Gastrocnemius medialis (tissue), 4 donors: ENCODE results near the gene SPSB2. TPM values are rescaled to one million over a fixed set of nuclear protein-coding genes. Genes with fewer than 3 reads are reported as not detected.
"Not testable (repeated sequence)": the region's sequence is repeated elsewhere in the genome, so short reads cannot be mapped to it uniquely, and the experiment has no call there.

Experiments used
- ATAC-seq, 2 donors: fragments of 150-250 bp; one replicate each; pipeline ENCODE4 v1.9.1; 2016
- DNase-seq, 2 donors: peaks; one replicate each; pipeline ENCODE4 v3.0.0-alpha.2; 2019
- H3K27ac ChIP-seq, 4 donors: fragments of 200-600 bp; sonication (generic); 1 replicate in 1 of 4; 2 replicates in 3 of 4; pipeline ENCODE4 v1.5.1; 2016 to 2018; ENCODE audit warnings: mild to moderate bottlenecking in 2 of 4, moderate library complexity in 1 of 4
- H3K27me3 ChIP-seq, 3 donors: fragments of 200-600 bp; sonication (generic) in 2 of 3; 1 replicate in 1 of 3; 2 replicates in 2 of 3; pipeline versions ENCODE4 v1.5.1 to v1.6.0; 2016 to 2019; ENCODE audit warnings: mild to moderate bottlenecking in 1 of 3, moderate library complexity in 1 of 3
- H3K36me3 ChIP-seq, 2 donors: fragments of 200-600 bp; sonication (generic) in 1 of 2; one replicate each; pipeline ENCODE4 v1.5.1; 2017 to 2018
- H3K4me1 ChIP-seq, 2 donors: fragments of 200-600 bp; sonication (generic) in 1 of 2; one replicate each; pipeline ENCODE4 v1.5.1; 2016 to 2017; ENCODE audit warnings: mild to moderate bottlenecking in 2 of 2
- H3K4me3 ChIP-seq, 4 donors: fragments of 200-600 bp; sonication (generic) in 3 of 4; 1 replicate in 1 of 4; 2 replicates in 3 of 4; pipeline ENCODE4 v1.5.1; 2016 to 2019; ENCODE audit warnings: mild to moderate bottlenecking in 2 of 4
- H3K9me3 ChIP-seq, 3 donors: fragments of 200-600 bp; sonication (generic) in 2 of 3; 1 replicate in 1 of 3; 2 replicates in 2 of 3; pipeline ENCODE4 v1.5.1; 2016 to 2019
- CTCF ChIP-seq, 5 experiments: fragments of 450-650 bp in 3 of 5; fragments of 200-600 bp in 2 of 5; sonication (generic) in 2 of 5; IDR thresholded peaks in 4 of 5; conservative IDR thresholded peaks in 1 of 5; 1 replicate in 4 of 5; 2 replicates in 1 of 5; pipeline ENCODE4 v1.5.1; 2016 to 2019; ENCODE audit warnings: antibody characterized with exemption in 5 of 5, mild to moderate bottlenecking in 3 of 5, moderate library complexity in 3 of 5
- POLR2A ChIP-seq, 2 donors: fragments of 450-650 bp; IDR thresholded peaks; one replicate each; pipeline ENCODE4 v1.6.1; 2017; ENCODE audit warnings: antibody characterized with exemption in 2 of 2, mild to moderate bottlenecking in 2 of 2, moderate library complexity in 2 of 2
- in situ Hi-C, 4 donors: fragments of 200-750 bp; cut with MboI; loops; one replicate each; pipeline versions ENCODE4 v1.15.0 to v1.8.0; 2017; ENCODE audit warnings: low sequenced_read_pairs in 4 of 4
- intact Hi-C: fragments of 100-400 bp; cut with DNase I; formaldehyde crosslinking; loops from one replicate; pipeline ENCODE4 v1.15.1; 2023; ENCODE audit warnings: low total_unique reads
- total RNA-seq, 4 donors: library from RNA; depleted of rRNA; stranded (reverse); fragments of >200 nt; gene quantifications; one replicate each; pipeline versions ENCODE4 v1.1.0 to v1.2.3, GENCODE V29; 2016

The SPSB2 gene
- total RNA-seq, 4 donors from 2014 or later, result 4.6 to 10.0 (median 5.0) TPM

GRCh38 chr12:6872073-6873048, 742 bp downstream of the SPSB2 start:
- Histone ChIP-seq H3K27me3 (no peaks in the 10 kb centered on the region), H3K4me3 (peak overlapping the region; percentile 84 to 96 (median 90)), H3K27ac (peak overlapping the region; percentile 82 to 100 (median 90)), H3K9me3 (no peaks in the 10 kb centered on the region), H3K36me3 (peaks cover 0 to 27% of the 10 kb centered on the region in 2 donors), H3K4me1 (peaks cover 31 to 32% of the 10 kb centered on the region in 2 donors)
- in situ Hi-C loops, result no loop called here
- intact Hi-C loops, result loop anchor here (1.0 to 5.0 kb wide), 4 partner anchors 19 to 316 kb away; partner anchors contain the start of genes LRRC23 and PEX5
- peak; percentile 64 to 76 for DNase-seq
- peak; percentile 55 to 56 for ATAC-seq
- peak; percentile 79 to 99 (median 91) for TF ChIP-seq CTCF (IDR thresholded peaks at IDR 0.05 in 4 of 5, conservative IDR thresholded peaks at IDR 0.05 in 1 of 5)
- TF ChIP-seq POLR2A (IDR thresholded peaks at IDR 0.05), result no peak

DNA sequence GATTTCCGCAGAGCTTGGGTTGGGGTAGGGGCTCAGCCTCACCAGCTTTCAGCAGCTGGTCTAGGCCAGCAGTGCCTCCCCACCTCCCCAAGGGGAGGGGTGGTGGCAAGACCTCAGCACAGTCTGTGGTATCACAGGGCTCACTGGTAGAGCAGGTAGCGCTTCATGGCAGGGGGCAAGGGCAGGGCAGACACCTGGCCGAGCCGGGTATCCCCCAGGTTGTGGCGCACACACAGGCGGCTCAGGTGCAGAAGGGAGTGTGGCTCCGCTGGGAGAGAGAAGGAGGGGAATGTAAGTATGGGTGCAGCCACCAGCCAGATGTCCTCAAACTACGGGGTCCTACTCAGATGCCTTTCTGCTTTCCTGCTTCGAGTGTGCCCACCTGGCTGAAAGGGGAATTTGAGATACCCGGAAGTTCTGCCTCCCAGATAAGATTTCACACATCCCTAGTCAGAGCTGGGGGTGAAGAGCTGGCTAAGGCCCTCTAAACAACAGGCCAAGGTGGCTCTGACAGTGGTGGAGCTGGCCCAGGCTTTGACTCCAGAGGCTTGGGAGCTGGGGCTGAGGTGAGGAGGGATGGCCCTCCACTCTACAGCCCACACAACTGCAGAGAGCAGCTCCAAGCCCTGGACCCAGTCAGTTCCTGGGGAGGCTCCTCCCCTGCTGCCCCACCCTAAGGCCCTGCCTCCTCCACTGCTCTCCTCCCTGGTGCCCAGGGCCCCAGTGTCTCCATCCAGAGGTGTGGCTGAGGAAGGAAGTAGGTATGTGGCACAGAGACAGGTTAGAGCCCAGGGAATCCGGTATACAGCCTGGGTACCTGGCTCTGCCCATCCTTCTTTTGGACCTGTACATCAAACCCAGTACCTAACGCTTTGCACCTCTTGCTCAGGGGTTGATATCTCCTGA, 1.8 kb downstream of the SPSB2 start:
- intact Hi-C loops, result loop anchor here (5.0 kb wide), 1 partner anchor 91 kb away; no protein-coding TSS in a partner anchor
- Histone ChIP-seq H3K27ac (peak overlapping the region; percentile 82 to 100 (median 90)), H3K36me3 (peaks cover 0 to 27% of the 10 kb centered on the region in 2 donors), H3K9me3 (no peaks in the 10 kb centered on the region), H3K4me1 (peaks cover 38 to 39% of the 10 kb centered on the region in 2 donors), H3K27me3 (no peaks in the 10 kb centered on the region), H3K4me3 (peak overlapping the region in 3 of 4 donors; percentile 84 to 96 (median 91))
- in situ Hi-C loops, result no loop called here
- no peak for TF ChIP-seq CTCF (IDR thresholded peaks at IDR 0.05 in 4 of 5, conservative IDR thresholded peaks at IDR 0.05 in 1 of 5)
- TF ChIP-seq POLR2A (IDR thresholded peaks at IDR 0.05), result no peak
- ATAC-seq, result no peak
- DNase-seq, result no peak

- Histone ChIP-seq H3K36me3 (peaks cover 0 to 32% of the 10 kb centered on the region in 2 donors), H3K27ac (peak overlapping the region in 2 of 4 donors; percentile 93 to 100), H3K4me1 (peaks cover 38 to 39% of the 10 kb centered on the region in 2 donors)
- ATAC-seq, in situ Hi-C loops, H3K4me3 ChIP-seq, H3K9me3 ChIP-seq, DNase-seq, H3K27me3 ChIP-seq: not testable (repeated sequence)
- intact Hi-C loops, result loop anchor here (5.0 kb wide), 1 partner anchor 92 kb away; no protein-coding TSS in a partner anchor
Measured at GRCh38 chr12:6870304-6870703, 2.8 kb downstream of the SPSB2 start.

- TF ChIP-seq CTCF (IDR thresholded peaks at IDR 0.05 in 4 of 5, conservative IDR thresholded peaks at IDR 0.05 in 1 of 5) (peak; percentile 81 to 92 (median 90)), POLR2A (IDR thresholded peaks at IDR 0.05) (no peak)
Measured at GRCh38 chr12:6869049-6870021, 3.8 kb downstream of the SPSB2 start.

More at GRCh38 chr12:6869049-6870021, 3.8 kb downstream of the SPSB2 start:
- Histone ChIP-seq H3K4me1 (peaks cover 38 to 39% of the 10 kb centered on the region in 2 donors), H3K4me3 (peak overlapping the region; percentile 74 to 99 (median 91)), H3K9me3 (no peaks in the 10 kb centered on the region), H3K27ac (peak overlapping the region; percentile 93 to 100 (median 99)), H3K27me3 (no peaks in the 10 kb centered on the region), H3K36me3 (peaks cover 0 to 42% of the 10 kb centered on the region in 2 donors)
- intact Hi-C loops, result loop anchor here (1.0 to 5.0 kb wide), 4 partner anchors 22 to 149 kb away; partner anchors contain the start of genes C12orf57, LPCAT3 and RNU7-1
- DNase-seq, result peak; percentile 58 to 82
- in situ Hi-C loops, result no loop called here
- ATAC-seq, result peak; percentile 23 to 40
